IMR-90 (cell line): ENCODE results near the gene DIP2C. TPM values are rescaled to one million over a fixed set of nuclear protein-coding genes. Genes with fewer than 3 reads are reported as not detected.
A peak's percentile ranks its signal among the peaks of the same experiment; 100 is the strongest.

Source experiments
- ATAC-seq: fragments of 200-7000 bp; cut with Tn5 transposase; 2 replicates; pipeline ENCODE4 v1.9.1; 2020; ENCODE audit warnings: low read depth, mild to moderate bottlenecking, moderate library complexity
- BruUV-seq: library from RNA; stranded (reverse); fragments of 400-500 nt; replicated peaks from 2 replicates; lab custom pipeline; 2021; lab: Mats Ljungman, UMichigan
- CTCF ChIA-PET: fragments of 300-600 bp; formaldehyde crosslinking; extraction: SDS; loops from one replicate; lab custom pipeline; 2021; ENCODE audit warnings: antibody characterized with exemption; lab: Yijun Ruan, JAX
- POLR2A ChIA-PET: fragments of 300-600 bp; sonication (Branson Sonifier 250); formaldehyde crosslinking; loops from one replicate; lab custom pipeline; 2022; ENCODE audit warnings: antibody characterized with exemption; ENCODE audit not compliant: unreplicated experiment; lab: Charles Lee
- DNase-seq: peaks from one replicate; pipeline ENCODE4 v3.0.0; 2013
- H2AFZ ChIP-seq: replicated peaks from 2 replicates; pipeline ENCODE3; 2013; ENCODE audit warnings: low read length, mild to moderate bottlenecking; ENCODE audit not compliant: poor library complexity
- H2AK5ac ChIP-seq: 2 replicates; pipeline ENCODE4 v1.6.1; 2013; ENCODE audit warnings: low read depth, low read length, inconsistent platforms
- H2AK9ac ChIP-seq: replicated peaks from 2 replicates; pipeline ENCODE3; 2013; ENCODE audit warnings: mild to moderate bottlenecking, low read depth, low read length, moderate library complexity; ENCODE audit not compliant: poor library complexity
- H2BK120ac ChIP-seq: 2 replicates; pipeline ENCODE4 v1.6.1; 2013; ENCODE audit warnings: low read depth, low read length, inconsistent platforms
- H2BK15ac ChIP-seq: 3 replicates; pipeline ENCODE4 v1.6.1; 2013; ENCODE audit warnings: low read depth, low read length, inconsistent platforms
- H2BK20ac ChIP-seq: 2 replicates; pipeline ENCODE4 v1.6.1; 2013; ENCODE audit warnings: low read depth, mild to moderate bottlenecking, inconsistent platforms, low read length, moderate library complexity
- H2BK5ac ChIP-seq: 2 replicates; pipeline ENCODE4 v1.6.1; 2013; ENCODE audit warnings: mild to moderate bottlenecking, low read depth, low read length, inconsistent platforms; ENCODE audit not compliant: poor library complexity, severe bottlenecking
- H3K14ac ChIP-seq: replicated peaks from 2 replicates; pipeline ENCODE4 v1.6.1; 2013; ENCODE audit warnings: low read depth, low read length, inconsistent platforms
- H3K18ac ChIP-seq: 2 replicates; pipeline ENCODE4 v1.6.1; 2013; ENCODE audit warnings: low read depth, low read length, control low read depth
- H3K23ac ChIP-seq: 2 replicates; pipeline ENCODE4 v1.6.1; 2013; ENCODE audit warnings: low read depth, low read length, inconsistent platforms
- H3K27ac ChIP-seq: 2 replicates; pipeline ENCODE4 v1.5.1; 2013; ENCODE audit warnings: mild to moderate bottlenecking, control low read depth, low read length; ENCODE audit not compliant: insufficient read depth
- H3K27me3 ChIP-seq: 2 replicates; pipeline ENCODE4 v1.6.1; 2013; ENCODE audit warnings: low read length; ENCODE audit not compliant: control insufficient read depth, insufficient read depth
- H3K36me3 ChIP-seq: 2 replicates; pipeline ENCODE4 v1.6.1; 2013; ENCODE audit warnings: low read length, mixed read lengths; ENCODE audit not compliant: control insufficient read depth, insufficient read depth
- H3K4ac ChIP-seq: 2 replicates; pipeline ENCODE4 v1.6.1; 2013; ENCODE audit warnings: low read depth, low read length, inconsistent platforms
- H3K4me1 ChIP-seq: 2 replicates; pipeline ENCODE4 v1.6.1; 2013; ENCODE audit warnings: low read length, mixed read lengths; ENCODE audit not compliant: control insufficient read depth, insufficient read depth
- H3K4me2 ChIP-seq: 2 replicates; pipeline ENCODE4 v1.6.1; 2013; ENCODE audit warnings: low read depth, mild to moderate bottlenecking, control low read depth, low read length, moderate library complexity
- H3K4me3 ChIP-seq: 2 replicates; pipeline ENCODE4 v1.5.1; 2013; ENCODE audit warnings: low read depth, mild to moderate bottlenecking, control low read depth, low read length, moderate library complexity; ENCODE audit not compliant: insufficient read depth
- H3K56ac ChIP-seq: 2 replicates; pipeline ENCODE4 v1.6.1; 2013; ENCODE audit warnings: low read length, inconsistent platforms; ENCODE audit not compliant: insufficient read depth; ENCODE audit errors: extremely low read depth
- H3K79me1 ChIP-seq, 2 experiments: 2 replicates each; pipeline ENCODE4 v1.6.1; 2013; ENCODE audit warnings: low read length in 2 of 2, inconsistent platforms in 1 of 2, low read depth in 1 of 2
- H3K9ac ChIP-seq: 2 replicates; pipeline ENCODE4 v1.6.1; 2013; ENCODE audit warnings: low read depth, low read length, control low read depth
- H3K9me1 ChIP-seq: 2 replicates; pipeline ENCODE4 v1.6.1; 2013; ENCODE audit warnings: low read length, inconsistent platforms; ENCODE audit not compliant: insufficient read depth
- H3K9me3 ChIP-seq: 2 replicates; pipeline ENCODE4 v1.6.1; 2013; ENCODE audit warnings: low read length; ENCODE audit not compliant: control insufficient read depth, insufficient read depth
- H4K20me1 ChIP-seq: 2 replicates; pipeline ENCODE4 v1.6.1; 2013; ENCODE audit warnings: low read length, inconsistent platforms; ENCODE audit not compliant: insufficient read depth
- H4K5ac ChIP-seq: 2 replicates; pipeline ENCODE4 v1.6.1; 2013; ENCODE audit warnings: mild to moderate bottlenecking, low read depth, low read length, control low read depth
- H4K8ac ChIP-seq, 2 experiments: 2 replicates each; pipeline ENCODE4 v1.6.1; 2013; ENCODE audit warnings: low read depth in 2 of 2, low read length in 2 of 2, control low read depth in 1 of 2, inconsistent platforms in 1 of 2
- H4K91ac ChIP-seq: 2 replicates; pipeline ENCODE4 v1.6.1; 2013; ENCODE audit warnings: low read depth, low read length, inconsistent platforms; ENCODE audit not compliant: insufficient read depth
- CEBPB ChIP-seq: IDR thresholded peaks from 2 replicates; pipeline ENCODE4 v1.6.1; 2012; ENCODE audit warnings: low read depth, low read length, improper control_type of control experiment
- RFX5 ChIP-seq: IDR thresholded peaks from 2 replicates; pipeline ENCODE4 v1.8.0; 2012; ENCODE audit warnings: low read depth, mild to moderate bottlenecking, low read length, moderate library complexity
- WGBS, 2 experiments: methylation state at CpG; one replicate each; pipeline versions ENCODE4 v1.1.5 to v1.1.7; 2013; ENCODE audit warnings: missing lambda C conversion rate in 2 of 2; ENCODE audit not compliant: insufficient read length in 1 of 2; ENCODE audit errors: extremely low coverage in 2 of 2; 5-methylcytosine and 5-hydroxymethylcytosine counted together
- dilution Hi-C: fragments of 300-500 bp; cut with HindIII; formaldehyde crosslinking; loops from one replicate; pipeline ENCODE4 v1.14.3; 2018; ENCODE audit warnings: low sequenced_read_pairs; ENCODE audit not compliant: unreplicated experiment
- in situ Hi-C: fragments of 300-500 bp; cut with MboI; formaldehyde crosslinking; loops from 3 replicates; pipeline ENCODE4 v1.14.3; 2019; ENCODE audit warnings: low sequenced_read_pairs, inconsistent platforms, mixed read lengths
- intact Hi-C: fragments of 100-400 bp; cut with micrococcal nuclease; formaldehyde crosslinking; loops from 2 replicates; pipeline ENCODE4 v1.10.0; 2022
- polyA plus RNA-seq, 3 experiments: library from polyadenylated mRNA; depleted of rRNA; stranded (reverse); fragments of >200 nt; gene quantifications; 2 replicates each; pipeline ENCODE4 v1.2.3, GENCODE V29; 2012; ENCODE audit warnings: low replicate concordance in 1 of 3
- total RNA-seq: library from RNA; depleted of rRNA; stranded (reverse); fragments of >200 nt; gene quantifications from 2 replicates; pipeline ENCODE4 v1.2.3, GENCODE V29; 2012

The DIP2C gene
- total and polyA plus RNA-seq, 2 of the 4 experiments (the other 2 are of a cell fraction) = 8.6 to 17.3 TPM

- TF ChIP-seq CEBPB = peak; percentile 35; the same call in 1 of the 2 replicates
- no peak for TF ChIP-seq RFX5
- in situ Hi-C loops = loop anchor here (10.0 to 25.0 kb wide), 2 partner anchors 186 to 293 kb away; partner anchors contain the start of gene DIP2C
- peaks cover 4% of the 10 kb centered on the region; the same call in 1 of the 2 replicates for H3K4me1 ChIP-seq
- no peak overlapping the region for H3K23ac ChIP-seq
- H3K36me3 ChIP-seq = peaks cover 5% of the 10 kb centered on the region
- H4K8ac ChIP-seq = no peak overlapping the region
- H3K4me2 ChIP-seq = no peak overlapping the region
- no peak overlapping the region for H3K27ac ChIP-seq
- H4K20me1 ChIP-seq = peaks cover 93% of the 10 kb centered on the region
- peaks cover 23% of the 10 kb centered on the region for H3K9me1 ChIP-seq
- no peaks in the 10 kb centered on the region for H3K9me3 ChIP-seq
- CTCF ChIA-PET = interaction anchor here (1.4 kb wide), 1 partner anchor 10 kb away, joined by 6 read pairs; no protein-coding TSS in a partner anchor
- H4K91ac ChIP-seq = no peak overlapping the region
- H3K4ac ChIP-seq = no peak overlapping the region
- H3K27me3 ChIP-seq = no peaks in the 10 kb centered on the region
- no peak overlapping the region for H2AK9ac ChIP-seq
- no peak overlapping the region for H2BK20ac ChIP-seq
- dilution Hi-C loops = no loop called here
- no peak overlapping the region for H3K18ac ChIP-seq
- no TSS peak for BruUV-seq
- no peak overlapping the region for H2AFZ ChIP-seq
- ATAC-seq (no peak), DNase-seq (no peak)
- WGBS, 2 experiments = no CpG with 5 or more reads among the region's 8 CpGs
- H2BK5ac ChIP-seq = no peak overlapping the region
- H3K4me3 ChIP-seq = no peak overlapping the region
- no peak overlapping the region for H2BK120ac ChIP-seq
- no peak overlapping the region for H3K14ac ChIP-seq
- H4K5ac ChIP-seq = no peak overlapping the region
- POLR2A ChIA-PET = no interaction called here
- no peak overlapping the region for H3K56ac ChIP-seq
- H3K79me1 ChIP-seq = peaks cover 66 to 97% of the 10 kb centered on the region in 2 experiments
- no peak overlapping the region for H2AK5ac ChIP-seq
- no peak overlapping the region for H2BK15ac ChIP-seq
- intact Hi-C loops = no loop called here
- no peak overlapping the region for H3K9ac ChIP-seq
These were observed 187.9 kb downstream of the DIP2C start for GRCh38 chr10:501596-501995.
